ENCODE results near the gene NQO2. TPM values are rescaled to one million over a fixed set of nuclear protein-coding genes. Genes with fewer than 3 reads are reported as not detected.

NQO2 gene
- total and polyA plus RNA-seq, 10 of the 15 experiments (the other 5 are each of a cell fraction or from before 2014, with no cell fraction given), result 0.55 to 2.6 (median 0.80) TPM

DNA sequence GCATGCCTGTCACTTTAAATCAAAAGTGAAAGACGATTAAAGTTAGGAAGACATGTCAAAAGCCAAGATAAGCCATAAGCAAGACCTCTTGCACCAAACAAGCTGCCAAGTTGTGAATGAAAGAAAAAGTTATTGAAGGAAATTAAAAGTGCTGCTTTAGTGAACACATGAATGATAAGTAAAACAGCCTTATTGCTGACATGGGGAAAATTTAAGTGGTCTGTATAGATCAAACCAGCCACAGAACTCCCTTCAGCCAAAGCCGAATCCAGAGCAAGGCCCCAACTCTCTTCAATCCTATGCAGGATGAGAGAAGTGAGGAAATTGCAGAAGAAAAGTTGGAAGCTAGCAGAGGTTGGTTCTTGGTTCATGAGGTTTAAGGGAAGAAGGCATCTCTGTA is 59.3 kb downstream of the NQO2 start:
- H2AFZ ChIP-seq (ENCODE audit: control insufficient read depth, low read depth, low read length), result no peak overlapping the region
- no peaks in the 10 kb centered on the region for H3K27me3 ChIP-seq (replicated peaks in 1 of 2; ENCODE audit: control insufficient read depth in 2 of 2, insufficient read depth in 2 of 2, low read length in 1 of 2)
- no peaks in the 10 kb centered on the region for H3K4me1 ChIP-seq (ENCODE audit: control insufficient read depth, insufficient read depth, low read length)
- H3K36me3 ChIP-seq (ENCODE audit: control insufficient read depth in 2 of 2, insufficient read depth in 2 of 2, low read length in 1 of 2), result no peaks in the 10 kb centered on the region
- RAD21 ChIA-PET (ENCODE audit: unreplicated experiment), result no interaction called here
- ATAC-seq (no peak), DNase-seq (ENCODE audit: low read depth, low spot score) (no peak), FAIRE-seq (no peak)
- H3K9me3 ChIP-seq (replicated peaks; ENCODE audit: control insufficient read depth, insufficient read depth, low read length), result no peaks in the 10 kb centered on the region
- WGBS (ENCODE audit: insufficient coverage, insufficient replicate concordance, low lambda C conversion rate, missing lambda C conversion rate), result 33% methylated on average over 2 of the region's 2 CpGs
- H4K20me1 ChIP-seq (ENCODE audit: control insufficient read depth, insufficient read depth), result no peaks in the 10 kb centered on the region
- intact Hi-C loops (cut with micrococcal nuclease; ENCODE audit: unreplicated experiment) (loop anchor here (2.0 to 10.0 kb wide), 2 partner anchors 60 to 214 kb away; partner anchors contain the start of genes NQO2 and SERPINB1), in situ Hi-C loops (cut with MboI) (loop anchor here (10.0 kb wide), 1 partner anchor 214 kb away; the partner anchor contains the start of gene SERPINB1)
- TF ChIP-seq SMARCA5 (IDR thresholded peaks at IDR 0.05) (no peak), TAF1 (IDR thresholded peaks at IDR 0.05; ENCODE audit: borderline replicate concordance, low read depth, low read length) (no peak), RUNX3 (IDR thresholded peaks at IDR 0.05; ENCODE audit: low read length) (no peak), RAD51 (IDR thresholded peaks at IDR 0.05) (no peak), STAT3 (IDR thresholded peaks at IDR 0.05; ENCODE audit: low read depth, low read length) (no peak), EED (IDR thresholded peaks at IDR 0.05; ENCODE audit: low read depth) (no peak), CBX3 (IDR thresholded peaks at IDR 0.05; ENCODE audit: borderline replicate concordance, low read depth) (no peak), ZNF207 (IDR thresholded peaks at IDR 0.05; ENCODE audit: borderline replicate concordance) (no peak), IKZF1 (conservative IDR thresholded peaks at IDR 0.05) (no peak), ZNF274 (IDR thresholded peaks at IDR 0.05; ENCODE audit: insufficient read depth, insufficient read length) (no peak), YBX1 (IDR thresholded peaks at IDR 0.05) (no peak), CREB1 (IDR thresholded peaks at IDR 0.05; ENCODE audit: low read depth) (no peak), TBL1XR1 (IDR thresholded peaks at IDR 0.05; ENCODE audit: low read depth, low read length) (no peak), ZZZ3 (IDR thresholded peaks at IDR 0.05; ENCODE audit: control insufficient read depth, insufficient read length, low read depth) (no peak), ZBED1 (IDR thresholded peaks at IDR 0.05; ENCODE audit: borderline replicate concordance) (no peak), EZH2 (IDR thresholded peaks at IDR 0.05; ENCODE audit: borderline replicate concordance, control insufficient read depth, low read depth, low read length) (no peak), CBX5 (IDR thresholded peaks at IDR 0.05; ENCODE audit: low read depth) (no peak), MYB (IDR thresholded peaks at IDR 0.05; ENCODE audit: borderline replicate concordance, low read depth, low read length) (no peak)
- TF ChIP-seq, protein P1, sequence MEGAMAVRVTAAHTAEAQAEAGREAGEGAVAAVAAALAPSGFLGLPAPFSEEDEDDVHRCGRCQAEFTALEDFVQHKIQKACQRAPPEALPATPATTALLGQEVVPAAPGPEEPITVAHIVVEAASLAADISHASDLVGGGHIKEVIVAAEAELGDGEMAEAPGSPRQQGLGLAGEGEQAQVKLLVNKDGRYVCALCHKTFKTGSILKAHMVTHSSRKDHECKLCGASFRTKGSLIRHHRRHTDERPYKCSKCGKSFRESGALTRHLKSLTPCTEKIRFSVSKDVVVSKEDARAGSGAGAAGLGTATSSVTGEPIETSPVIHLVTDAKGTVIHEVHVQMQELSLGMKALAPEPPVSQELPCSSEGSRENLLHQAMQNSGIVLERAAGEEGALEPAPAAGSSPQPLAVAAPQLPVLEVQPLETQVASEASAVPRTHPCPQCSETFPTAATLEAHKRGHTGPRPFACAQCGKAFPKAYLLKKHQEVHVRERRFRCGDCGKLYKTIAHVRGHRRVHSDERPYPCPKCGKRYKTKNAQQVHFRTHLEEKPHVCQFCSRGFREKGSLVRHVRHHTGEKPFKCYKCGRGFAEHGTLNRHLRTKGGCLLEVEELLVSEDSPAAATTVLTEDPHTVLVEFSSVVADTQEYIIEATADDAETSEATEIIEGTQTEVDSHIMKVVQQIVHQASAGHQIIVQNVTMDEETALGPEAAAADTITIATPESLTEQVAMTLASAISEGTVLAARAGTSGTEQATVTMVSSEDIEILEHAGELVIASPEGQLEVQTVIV (IDR thresholded peaks at IDR 0.05; ENCODE audit: borderline replicate concordance, partially characterized antibody), result no peak
- TF ChIP-seq, protein P2, sequence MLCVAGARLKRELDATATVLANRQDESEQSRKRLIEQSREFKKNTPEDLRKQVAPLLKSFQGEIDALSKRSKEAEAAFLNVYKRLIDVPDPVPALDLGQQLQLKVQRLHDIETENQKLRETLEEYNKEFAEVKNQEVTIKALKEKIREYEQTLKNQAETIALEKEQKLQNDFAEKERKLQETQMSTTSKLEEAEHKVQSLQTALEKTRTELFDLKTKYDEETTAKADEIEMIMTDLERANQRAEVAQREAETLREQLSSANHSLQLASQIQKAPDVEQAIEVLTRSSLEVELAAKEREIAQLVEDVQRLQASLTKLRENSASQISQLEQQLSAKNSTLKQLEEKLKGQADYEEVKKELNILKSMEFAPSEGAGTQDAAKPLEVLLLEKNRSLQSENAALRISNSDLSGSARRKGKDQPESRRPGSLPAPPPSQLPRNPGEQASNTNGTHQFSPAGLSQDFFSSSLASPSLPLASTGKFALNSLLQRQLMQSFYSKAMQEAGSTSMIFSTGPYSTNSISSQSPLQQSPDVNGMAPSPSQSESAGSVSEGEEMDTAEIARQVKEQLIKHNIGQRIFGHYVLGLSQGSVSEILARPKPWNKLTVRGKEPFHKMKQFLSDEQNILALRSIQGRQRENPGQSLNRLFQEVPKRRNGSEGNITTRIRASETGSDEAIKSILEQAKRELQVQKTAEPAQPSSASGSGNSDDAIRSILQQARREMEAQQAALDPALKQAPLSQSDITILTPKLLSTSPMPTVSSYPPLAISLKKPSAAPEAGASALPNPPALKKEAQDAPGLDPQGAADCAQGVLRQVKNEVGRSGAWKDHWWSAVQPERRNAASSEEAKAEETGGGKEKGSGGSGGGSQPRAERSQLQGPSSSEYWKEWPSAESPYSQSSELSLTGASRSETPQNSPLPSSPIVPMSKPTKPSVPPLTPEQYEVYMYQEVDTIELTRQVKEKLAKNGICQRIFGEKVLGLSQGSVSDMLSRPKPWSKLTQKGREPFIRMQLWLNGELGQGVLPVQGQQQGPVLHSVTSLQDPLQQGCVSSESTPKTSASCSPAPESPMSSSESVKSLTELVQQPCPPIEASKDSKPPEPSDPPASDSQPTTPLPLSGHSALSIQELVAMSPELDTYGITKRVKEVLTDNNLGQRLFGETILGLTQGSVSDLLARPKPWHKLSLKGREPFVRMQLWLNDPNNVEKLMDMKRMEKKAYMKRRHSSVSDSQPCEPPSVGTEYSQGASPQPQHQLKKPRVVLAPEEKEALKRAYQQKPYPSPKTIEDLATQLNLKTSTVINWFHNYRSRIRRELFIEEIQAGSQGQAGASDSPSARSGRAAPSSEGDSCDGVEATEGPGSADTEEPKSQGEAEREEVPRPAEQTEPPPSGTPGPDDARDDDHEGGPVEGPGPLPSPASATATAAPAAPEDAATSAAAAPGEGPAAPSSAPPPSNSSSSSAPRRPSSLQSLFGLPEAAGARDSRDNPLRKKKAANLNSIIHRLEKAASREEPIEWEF (IDR thresholded peaks at IDR 0.05; ENCODE audit: insufficient replicate concordance, low read depth, low read length), result no peak
- POLR2A ChIA-PET, result no interaction called here
- H3K79me2 ChIP-seq (ENCODE audit: control insufficient read depth, insufficient read depth, low read length), result no peaks in the 10 kb centered on the region
- BruUV-seq (replicated peaks), result no TSS peak
- no peak overlapping the region for H3K9ac ChIP-seq (ENCODE audit: control insufficient read depth, insufficient read depth, low read length)
- H3K4me2 ChIP-seq (ENCODE audit: control insufficient read depth, insufficient read depth), result no peak overlapping the region
- SMC1A ChIA-PET (ENCODE audit: uncharacterized antibody, unreplicated experiment), result interaction anchor here (0.8 to 1.0 kb wide), 2 partner anchors 57 to 61 kb away, joined by 4 to 5 read pairs; no protein-coding TSS in a partner anchor
- no peak overlapping the region for H3K27ac ChIP-seq (ENCODE audit: control insufficient read depth, insufficient read depth)
- H3K4me3 ChIP-seq, result no peak overlapping the region
- CTCF ChIA-PET, result interaction anchor here (1.0 to 1.4 kb wide), 5 partner anchors 57 to 309 kb away, joined by 3 to 4 read pairs (median 3); no protein-coding TSS in a partner anchor
